HepG2 (cell line): ENCODE results near the gene INAFM1. TPM values are rescaled to one million over a fixed set of nuclear protein-coding genes. Genes with fewer than 3 reads are reported as not detected.

Experiments
- ATF2 ChIP-seq: sonication (generic); formaldehyde crosslinking; IDR thresholded peaks from 2 replicates; pipeline ENCODE4 v1.4.0; 2020; ENCODE audit warnings: missing genetic modification reagents
- ETV6 ChIP-seq: sonication (generic); formaldehyde crosslinking; conservative IDR thresholded peaks from 2 replicates; pipeline ENCODE4 v1.4.0; 2020; ENCODE audit warnings: missing genetic modification reagents
- GABPB1 ChIP-seq: IDR thresholded peaks from 2 replicates; pipeline ENCODE4 v1.6.1; 2016; ENCODE audit warnings: mild to moderate bottlenecking, missing genetic modification reagents, moderate library complexity, missing compliant biosample characterization
- GLMP ChIP-seq: sonication (generic); formaldehyde crosslinking; IDR thresholded peaks from 2 replicates; pipeline ENCODE4 v1.9.0; 2021; ENCODE audit warnings: missing genetic modification reagents, mild to moderate bottlenecking, borderline replicate concordance
- HIVEP1 ChIP-seq: sonication (generic); formaldehyde crosslinking; IDR thresholded peaks from 2 replicates; pipeline ENCODE4 v1.4.0; 2020; ENCODE audit warnings: mild to moderate bottlenecking, missing genetic modification reagents
- MAFG ChIP-seq: sonication (generic); formaldehyde crosslinking; IDR thresholded peaks from 2 replicates; pipeline ENCODE4 v1.5.1; 2020; ENCODE audit warnings: mild to moderate bottlenecking, missing genetic modification reagents
- PHF20 ChIP-seq: sonication (generic); formaldehyde crosslinking; IDR thresholded peaks from 2 replicates; pipeline ENCODE4 v1.5.0; 2020; ENCODE audit warnings: mild to moderate bottlenecking, missing genetic modification reagents
- POGZ ChIP-seq: sonication (generic); formaldehyde crosslinking; IDR thresholded peaks from 2 replicates; pipeline ENCODE4 v1.4.0; 2020; ENCODE audit warnings: mild to moderate bottlenecking, missing genetic modification reagents
- RORA ChIP-seq: sonication (generic); formaldehyde crosslinking; IDR thresholded peaks from 2 replicates; pipeline ENCODE4 v1.5.0; 2020; ENCODE audit warnings: mild to moderate bottlenecking, missing genetic modification reagents, moderate library complexity
- SP140L ChIP-seq: sonication (generic); formaldehyde crosslinking; IDR thresholded peaks from 2 replicates; pipeline ENCODE4 v1.4.0; 2020; ENCODE audit warnings: missing genetic modification reagents, borderline replicate concordance
- YEATS4 ChIP-seq: sonication (generic); formaldehyde crosslinking; IDR thresholded peaks from 2 replicates; pipeline ENCODE4 v1.4.0; 2020; ENCODE audit warnings: missing genetic modification reagents, borderline replicate concordance
- ZBTB42 ChIP-seq: sonication (generic); formaldehyde crosslinking; IDR thresholded peaks from 2 replicates; pipeline ENCODE4 v1.5.0; 2020; ENCODE audit warnings: mild to moderate bottlenecking, missing genetic modification reagents
- ZFP36L1 ChIP-seq: sonication (generic); formaldehyde crosslinking; IDR thresholded peaks from 2 replicates; pipeline ENCODE4 v1.8.0; 2022; ENCODE audit warnings: mild to moderate bottlenecking, missing genetic modification reagents, moderate library complexity
- ZNF484 ChIP-seq: sonication (generic); formaldehyde crosslinking; IDR thresholded peaks from 2 replicates; pipeline ENCODE4 v1.5.1; 2020; ENCODE audit warnings: mild to moderate bottlenecking, low read depth, missing genetic modification reagents, borderline replicate concordance
- ZNF570 ChIP-seq: sonication (generic); formaldehyde crosslinking; IDR thresholded peaks from 2 replicates; pipeline ENCODE4 v1.4.0; 2020; ENCODE audit warnings: mild to moderate bottlenecking, missing genetic modification reagents, borderline replicate concordance
- ZNF589 ChIP-seq: sonication (generic); formaldehyde crosslinking; conservative IDR thresholded peaks from 2 replicates; pipeline ENCODE4 v1.8.0; 2022; ENCODE audit warnings: mild to moderate bottlenecking, moderate library complexity, missing genetic modification reagents
- ZNF710 ChIP-seq: sonication (generic); formaldehyde crosslinking; IDR thresholded peaks from 2 replicates; pipeline ENCODE4 v1.5.0; 2020; ENCODE audit warnings: mild to moderate bottlenecking, missing genetic modification reagents, borderline replicate concordance
- ZNF781 ChIP-seq: sonication (generic); formaldehyde crosslinking; IDR thresholded peaks from 2 replicates; pipeline ENCODE4 v1.5.1; 2020; ENCODE audit warnings: borderline replicate concordance, mild to moderate bottlenecking, missing genetic modification reagents; ENCODE audit errors: not compliant biosample characterization
- polyA plus RNA-seq, 8 experiments: library from polyadenylated mRNA; depleted of rRNA in 3 of 8; stranded (reverse) in 7 of 8; unstranded in 1 of 8; fragments of >200 nt; fragmentation: Illumina TruSeq in 4 of 8; extraction: Trizol in 4 of 8; gene quantifications; 2 replicates each; pipeline versions ENCODE4 v1.2.1 to v1.2.3, GENCODE V29; 2011 to 2016; ENCODE audit warnings: low read depth in 4 of 8, missing spikeins in 1 of 8, mixed read lengths in 1 of 8; ENCODE audit not compliant: insufficient read depth in 1 of 8
- total RNA-seq, 5 experiments: library from RNA; depleted of rRNA; stranded (reverse); fragments of >200 nt; fragmentation: Illumina TruSeq; extraction: Trizol; gene quantifications; 2 replicates each; pipeline ENCODE4 v1.2.3, GENCODE V29; 2016; ENCODE audit warnings: low read depth in 1 of 5
- TF ChIP-seq, protein P1 (sequence below): sonication (generic); formaldehyde crosslinking; IDR thresholded peaks from 2 replicates; pipeline ENCODE4 v1.5.0; 2020; ENCODE audit warnings: mild to moderate bottlenecking, missing genetic modification reagents
- TF ChIP-seq, protein P2 (sequence below): sonication (generic); formaldehyde crosslinking; IDR thresholded peaks from 2 replicates; pipeline ENCODE4 v1.8.0; 2023; ENCODE audit warnings: mild to moderate bottlenecking, missing genetic modification reagents
- TF ChIP-seq, protein P3 (sequence below): sonication (generic); formaldehyde crosslinking; IDR thresholded peaks from 2 replicates; pipeline ENCODE4 v1.4.0; 2020; ENCODE audit warnings: mild to moderate bottlenecking, low read depth, missing genetic modification reagents

INAFM1 gene
- total and polyA plus RNA-seq, 2 of the 13 experiments (the other 11 are each of a cell fraction or from before 2014, with no cell fraction given): 0.88 to 1.9 TPM

DNA sequence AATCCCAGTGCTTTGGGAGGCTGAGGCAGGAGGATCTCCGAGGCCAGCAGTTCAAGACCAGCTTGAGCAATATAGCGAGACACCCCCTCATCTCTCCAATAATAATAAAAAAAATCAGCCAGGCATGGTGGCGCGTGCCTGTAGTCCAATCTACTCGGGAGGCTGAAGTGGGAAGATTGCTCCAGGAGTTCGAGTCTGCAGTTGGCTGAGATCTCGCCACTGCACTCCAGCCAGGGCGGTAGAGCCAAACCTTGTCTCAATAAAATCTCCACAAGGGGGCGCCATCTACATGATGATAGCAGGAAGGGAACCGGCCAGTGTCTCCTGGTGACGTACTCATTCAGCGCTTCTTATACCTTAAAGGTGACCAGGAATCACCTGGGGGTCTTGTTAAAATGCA, 21.4 kb downstream of the INAFM1 start (continued):
- TF ChIP-seq YEATS4 (CRISPR knock-in tag) (no peak), PHF20 (CRISPR knock-in tag) (no peak), ZNF589 (CRISPR knock-in tag) (no peak), MAFG (CRISPR knock-in tag) (no peak), ZNF781 (CRISPR knock-in tag) (no peak), POGZ (no peak), ATF2 (CRISPR knock-in tag) (0 out of 2 replicates have a peak, but pooled peaks have one; percentile 32), ZNF710 (CRISPR knock-in tag) (no peak), GABPB1 (CRISPR knock-in tag) (no peak), ZNF570 (CRISPR knock-in tag) (no peak), ZFP36L1 (CRISPR knock-in tag) (no peak), ZNF484 (CRISPR knock-in tag) (no peak), ZBTB42 (CRISPR knock-in tag) (no peak), GLMP (CRISPR knock-in tag) (no peak), ETV6 (no peak), HIVEP1 (CRISPR knock-in tag) (no peak), RORA (no peak), SP140L (CRISPR knock-in tag) (0 out of 2 replicates have a peak, but pooled peaks have one; percentile 40)
- TF ChIP-seq, protein P1, sequence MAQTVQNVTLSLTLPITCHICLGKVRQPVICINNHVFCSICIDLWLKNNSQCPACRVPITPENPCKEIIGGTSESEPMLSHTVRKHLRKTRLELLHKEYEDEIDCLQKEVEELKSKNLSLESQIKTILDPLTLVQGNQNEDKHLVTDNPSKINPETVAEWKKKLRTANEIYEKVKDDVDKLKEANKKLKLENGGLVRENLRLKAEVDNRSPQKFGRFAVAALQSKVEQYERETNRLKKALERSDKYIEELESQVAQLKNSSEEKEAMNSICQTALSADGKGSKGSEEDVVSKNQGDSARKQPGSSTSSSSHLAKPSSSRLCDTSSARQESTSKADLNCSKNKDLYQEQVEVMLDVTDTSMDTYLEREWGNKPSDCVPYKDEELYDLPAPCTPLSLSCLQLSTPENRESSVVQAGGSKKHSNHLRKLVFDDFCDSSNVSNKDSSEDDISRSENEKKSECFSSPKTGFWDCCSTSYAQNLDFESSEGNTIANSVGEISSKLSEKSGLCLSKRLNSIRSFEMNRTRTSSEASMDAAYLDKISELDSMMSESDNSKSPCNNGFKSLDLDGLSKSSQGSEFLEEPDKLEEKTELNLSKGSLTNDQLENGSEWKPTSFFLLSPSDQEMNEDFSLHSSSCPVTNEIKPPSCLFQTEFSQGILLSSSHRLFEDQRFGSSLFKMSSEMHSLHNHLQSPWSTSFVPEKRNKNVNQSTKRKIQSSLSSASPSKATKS (CRISPR knock-in tag): no peak
- TF ChIP-seq, protein P2, sequence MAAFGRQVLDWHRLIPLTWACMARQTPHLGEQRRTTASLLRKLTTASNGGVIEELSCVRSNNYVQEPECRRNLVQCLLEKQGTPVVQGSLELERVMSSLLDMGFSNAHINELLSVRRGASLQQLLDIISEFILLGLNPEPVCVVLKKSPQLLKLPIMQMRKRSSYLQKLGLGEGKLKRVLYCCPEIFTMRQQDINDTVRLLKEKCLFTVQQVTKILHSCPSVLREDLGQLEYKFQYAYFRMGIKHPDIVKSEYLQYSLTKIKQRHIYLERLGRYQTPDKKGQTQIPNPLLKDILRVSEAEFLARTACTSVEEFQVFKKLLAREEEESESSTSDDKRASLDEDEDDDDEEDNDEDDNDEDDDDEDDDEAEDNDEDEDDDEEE (CRISPR knock-in tag): no peak
- TF ChIP-seq, protein P3, sequence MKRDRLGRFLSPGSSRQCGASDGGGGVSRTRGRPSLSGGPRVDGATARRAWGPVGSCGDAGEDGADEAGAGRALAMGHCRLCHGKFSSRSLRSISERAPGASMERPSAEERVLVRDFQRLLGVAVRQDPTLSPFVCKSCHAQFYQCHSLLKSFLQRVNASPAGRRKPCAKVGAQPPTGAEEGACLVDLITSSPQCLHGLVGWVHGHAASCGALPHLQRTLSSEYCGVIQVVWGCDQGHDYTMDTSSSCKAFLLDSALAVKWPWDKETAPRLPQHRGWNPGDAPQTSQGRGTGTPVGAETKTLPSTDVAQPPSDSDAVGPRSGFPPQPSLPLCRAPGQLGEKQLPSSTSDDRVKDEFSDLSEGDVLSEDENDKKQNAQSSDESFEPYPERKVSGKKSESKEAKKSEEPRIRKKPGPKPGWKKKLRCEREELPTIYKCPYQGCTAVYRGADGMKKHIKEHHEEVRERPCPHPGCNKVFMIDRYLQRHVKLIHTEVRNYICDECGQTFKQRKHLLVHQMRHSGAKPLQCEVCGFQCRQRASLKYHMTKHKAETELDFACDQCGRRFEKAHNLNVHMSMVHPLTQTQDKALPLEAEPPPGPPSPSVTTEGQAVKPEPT: no peak
